ENCODE data around the gene DNAJC8. TPM values are rescaled to one million over a fixed set of nuclear protein-coding genes. Genes with fewer than 3 reads are reported as not detected.

The DNAJC8 gene
- total and polyA plus RNA-seq, 2 of the 8 experiments (the other 6 are each of a cell fraction or from before 2014, with no cell fraction given): 116 to 134 TPM

- Histone ChIP-seq H3K27me3 (replicated peaks in 1 of 4; ENCODE audit: control insufficient read depth in 3 of 4, extremely low read depth in 1 of 4, insufficient read depth in 3 of 4, low read length in 3 of 4) (no peaks in the 10 kb centered on the region), H2AFZ (ENCODE audit: low read length) (no peak overlapping the region), H4K91ac (replicated peaks; ENCODE audit: insufficient read length, low read length) (no peak overlapping the region), H4K20me1 (replicated peaks in 1 of 2; ENCODE audit: control insufficient read depth in 1 of 2, insufficient read depth in 2 of 2, low read length in 2 of 2) (no peaks in the 10 kb centered on the region), H2BK12ac (ENCODE audit: low read depth, low read length) (no peak overlapping the region), H3K79me1 (ENCODE audit: low read depth, low read length) (no peaks in the 10 kb centered on the region), H4K5ac (ENCODE audit: insufficient read length, low read depth, low read length) (no peak overlapping the region), H3K18ac (ENCODE audit: extremely low read depth, low read length) (no peak overlapping the region), H3K36me3 (ENCODE audit: control insufficient read depth in 2 of 4, insufficient read depth in 4 of 4, low read length in 3 of 4) (peaks cover 17 to 52% (median 37%) of the 10 kb centered on the region in 4 experiments), H3K27ac (ENCODE audit: low read depth, low read length) (no peak overlapping the region), H2BK120ac (replicated peaks; ENCODE audit: low read depth, low read length) (no peak overlapping the region), H3K23me2 (ENCODE audit: low read depth, low read length) (no peaks in the 10 kb centered on the region), H3K56ac (replicated peaks; ENCODE audit: insufficient read length, low read depth, low read length) (no peak overlapping the region), H3K9me3 (ENCODE audit: insufficient read depth in 2 of 2, low read depth in 1 of 2, low read length in 1 of 2) (no peaks in the 10 kb centered on the region), H3K4me3 (ENCODE audit: extremely low read depth in 1 of 4, insufficient read depth in 2 of 4, low read depth in 3 of 4, low read length in 4 of 4) (no peak overlapping the region), H3K14ac (ENCODE audit: insufficient read length) (no peak overlapping the region), H3K79me2 (ENCODE audit: control insufficient read depth in 1 of 2, insufficient read depth in 2 of 2, low read length in 2 of 2) (no peaks in the 10 kb centered on the region), H3K4ac (replicated peaks; ENCODE audit: insufficient read length, low read depth, low read length) (no peak overlapping the region), H2BK5ac (ENCODE audit: low read depth, low read length) (no peak overlapping the region), H2BK15ac (ENCODE audit: low read length) (no peak overlapping the region), H2AK5ac (ENCODE audit: low read depth, low read length) (no peak overlapping the region), H4K8ac (ENCODE audit: extremely low read depth, insufficient read depth, low read length) (no peak overlapping the region), H3K4me2 (ENCODE audit: insufficient read depth in 1 of 2, low read depth in 2 of 2, low read length in 2 of 2) (no peak overlapping the region), H3K4me1 (replicated peaks in 1 of 4; ENCODE audit: control insufficient read depth in 3 of 4, insufficient read depth in 4 of 4, low read length in 3 of 4) (peaks cover 6 to 20% (median 11%) of the 10 kb centered on the region in 4 experiments), H3K23ac (ENCODE audit: insufficient read length) (no peak overlapping the region), H3K9ac (replicated peaks in 1 of 4; ENCODE audit: extremely low read depth in 1 of 4, low read depth in 3 of 4, low read length in 3 of 4) (no peak overlapping the region), H2BK20ac (ENCODE audit: low read length) (no peak overlapping the region)
- DNase-seq (ENCODE audit: low read depth in 1 of 2, low spot score in 2 of 2) (no peak), FAIRE-seq (no peak)
- 93% methylated on average over 8 of the region's 8 CpGs; no CpG with 5 or more reads in 1 of the 2 experiments for WGBS, 2 experiments (ENCODE audit: extremely low coverage in 1 of 2, insufficient coverage in 1 of 2, insufficient read length in 1 of 2, insufficient replicate concordance in 2 of 2, low coverage in 1 of 2, low lambda C conversion rate in 2 of 2, missing lambda C conversion rate in 1 of 2)
- no peak for TF ChIP-seq ATF2 (IDR thresholded peaks at IDR 0.05; ENCODE audit: low read length)
- TF ChIP-seq USF2 (IDR thresholded peaks at IDR 0.05; ENCODE audit: low read length): no peak
- no peak for TF ChIP-seq GTF2F1 (IDR thresholded peaks at IDR 0.05; ENCODE audit: borderline replicate concordance, low read depth, low read length)
- TF ChIP-seq HDAC6 (IDR thresholded peaks at IDR 0.05; ENCODE audit: low read depth, low read length): no peak
- no peak for TF ChIP-seq RBBP5 (IDR thresholded peaks at IDR 0.05; ENCODE audit: borderline replicate concordance, low read depth, low read length)
- POLR2A ChIA-PET (ENCODE audit: partially characterized antibody): interaction anchor here (1.4 kb wide), 1 partner anchor 14 kb away, joined by 3 read pairs; no protein-coding TSS in a partner anchor
- CTCF ChIA-PET (ENCODE audit: partially characterized antibody): interaction anchor here (1.4 kb wide), 1 partner anchor 9 kb away, joined by 3 read pairs; no protein-coding TSS in a partner anchor
Observed at GRCh38 chr1:28199328-28200233, 33.2 kb downstream of the DNAJC8 start.
